ENCODE measurements around the gene VPS18. TPM values are rescaled to one million over a fixed set of nuclear protein-coding genes. Genes with fewer than 3 reads are reported as not detected.

The VPS18 gene
- total RNA-seq, 1 experiment from 2014 or later = 13.2 TPM

- CTCF ChIA-PET = interaction anchor here (0.6 kb wide), 1 partner anchor 36 kb away, joined by 3 read pairs; no protein-coding TSS in a partner anchor
These were observed 7.7 kb upstream of the VPS18 start for GRCh38 chr15:40886586-40886985.

GRCh38 chr15:40889112-40889511, 5.1 kb upstream of the VPS18 start:
- TF ChIP-seq CTCF (IDR thresholded peaks at IDR 0.05; ENCODE audit: unreplicated experiment) = no peak
- Mint-ChIP-seq H3K4me3 (ENCODE audit: unreplicated experiment) (no peak overlapping the region), H3K4me1 (ENCODE audit: insufficient read depth, unreplicated experiment) (peaks cover 24% of the 10 kb centered on the region), H3K9me3 (ENCODE audit: unreplicated experiment) (no peaks in the 10 kb centered on the region), H3K27ac (ENCODE audit: low read depth, unreplicated experiment) (no peak overlapping the region), H3K27me3 (ENCODE audit: insufficient read depth, unreplicated experiment) (no peaks in the 10 kb centered on the region), H3K36me3 (ENCODE audit: insufficient read depth, unreplicated experiment) (no peaks in the 10 kb centered on the region)
- intact Hi-C loops (cut with micrococcal nuclease) = no loop called here
- ChIA-PET POLR2A (interaction anchor here (0.6 to 1.2 kb wide), 5 partner anchors 11 to 266 kb away, joined by 3 to 5 read pairs (median 3); no protein-coding TSS in a partner anchor), CTCF (interaction anchor here (0.6 to 1.2 kb wide), 4 partner anchors 51 to 211 kb away, joined by 3 to 4 read pairs (median 4); no protein-coding TSS in a partner anchor)
- no TSS peak for BruUV-seq (replicated peaks)
- no peak for DNase-seq (ENCODE audit: unreplicated experiment)

More at GRCh38 chr15:40886586-40886985, 7.7 kb upstream of the VPS18 start:
- no peaks in the 10 kb centered on the region for H3K9me3 Mint-ChIP-seq (ENCODE audit: unreplicated experiment)
- no peak overlapping the region for H3K4me3 Mint-ChIP-seq (ENCODE audit: unreplicated experiment)
- H3K27ac Mint-ChIP-seq (ENCODE audit: low read depth, unreplicated experiment) = no peak overlapping the region
- DNase-seq (ENCODE audit: unreplicated experiment) = no peak
- no TSS peak for BruUV-seq (replicated peaks)
- H3K27me3 Mint-ChIP-seq (ENCODE audit: insufficient read depth, unreplicated experiment) = no peaks in the 10 kb centered on the region
- H3K36me3 Mint-ChIP-seq (ENCODE audit: insufficient read depth, unreplicated experiment) = no peaks in the 10 kb centered on the region
- peaks cover 10% of the 10 kb centered on the region for H3K4me1 Mint-ChIP-seq (ENCODE audit: insufficient read depth, unreplicated experiment)
- POLR2A ChIA-PET = interaction anchor here (0.6 kb wide), 1 partner anchor 140 kb away, joined by 3 read pairs; no protein-coding TSS in a partner anchor
- intact Hi-C loops (cut with micrococcal nuclease) = no loop called here
- TF ChIP-seq CTCF (IDR thresholded peaks at IDR 0.05; ENCODE audit: unreplicated experiment) = no peak

GRCh38 chr15:40891138-40891537, 3.1 kb upstream of the VPS18 start:
- intact Hi-C loops (cut with micrococcal nuclease) = loop anchor here (5.0 kb wide), 1 partner anchor 214 kb away; no protein-coding TSS in a partner anchor
- H3K36me3 Mint-ChIP-seq (ENCODE audit: insufficient read depth, unreplicated experiment) = peaks cover 3% of the 10 kb centered on the region
- no peak for DNase-seq (ENCODE audit: unreplicated experiment)
- H3K27ac Mint-ChIP-seq (ENCODE audit: low read depth, unreplicated experiment) = peak overlapping the region; percentile 39
- no TSS peak for BruUV-seq (replicated peaks)
- CTCF ChIA-PET = interaction anchor here (0.6 to 2.0 kb wide), 14 partner anchors 12 to 440 kb away, joined by 3 to 10 read pairs (median 4); no protein-coding TSS in a partner anchor
- peaks cover 37% of the 10 kb centered on the region for H3K4me1 Mint-ChIP-seq (ENCODE audit: insufficient read depth, unreplicated experiment)
- no peaks in the 10 kb centered on the region for H3K27me3 Mint-ChIP-seq (ENCODE audit: insufficient read depth, unreplicated experiment)
- POLR2A ChIA-PET = interaction anchor here (1.0 to 3.2 kb wide), 7 partner anchors 11 to 147 kb away, joined by 3 to 68 read pairs (median 9); partner anchors contain the start of genes RHOV and SPINT1
- TF ChIP-seq CTCF (IDR thresholded peaks at IDR 0.05; ENCODE audit: unreplicated experiment) = no peak
- no peak overlapping the region for H3K4me3 Mint-ChIP-seq (ENCODE audit: unreplicated experiment)
- no peaks in the 10 kb centered on the region for H3K9me3 Mint-ChIP-seq (ENCODE audit: unreplicated experiment)

- DNase-seq (ENCODE audit: unreplicated experiment) = peak; percentile 86
- ChIA-PET CTCF (interaction anchor here (0.5 to 2.0 kb wide), 40 partner anchors 8 to 441 kb away, joined by 3 to 10 read pairs (median 4); partner anchors contain the start of genes C15orf62 and SPINT1), POLR2A (interaction anchor here (1.0 to 3.2 kb wide), 10 partner anchors 11 to 106 kb away, joined by 3 to 68 read pairs (median 8); partner anchors contain the start of genes RHOV and SPINT1)
- no peaks in the 10 kb centered on the region for H3K9me3 Mint-ChIP-seq (ENCODE audit: unreplicated experiment)
- H3K4me3 Mint-ChIP-seq (ENCODE audit: unreplicated experiment) = no peak overlapping the region
- peak; percentile 76 for TF ChIP-seq CTCF (IDR thresholded peaks at IDR 0.05; ENCODE audit: unreplicated experiment)
- peak overlapping the region; percentile 39 for H3K27ac Mint-ChIP-seq (ENCODE audit: low read depth, unreplicated experiment)
- peaks cover 11% of the 10 kb centered on the region for H3K36me3 Mint-ChIP-seq (ENCODE audit: insufficient read depth, unreplicated experiment)
- intact Hi-C loops (cut with micrococcal nuclease) = loop anchor here (1.0 to 5.0 kb wide), 3 partner anchors 35 to 215 kb away; no protein-coding TSS in a partner anchor
- BruUV-seq (replicated peaks) = no TSS peak
- H3K4me1 Mint-ChIP-seq (ENCODE audit: insufficient read depth, unreplicated experiment) = peaks cover 31% of the 10 kb centered on the region
- no peaks in the 10 kb centered on the region for H3K27me3 Mint-ChIP-seq (ENCODE audit: insufficient read depth, unreplicated experiment)
These were observed 2.3 kb upstream of the VPS18 start for GRCh38 chr15:40891810-40892446.

Data from MCF 10A (cell line).